Heart left ventricle (tissue), 16 donors: ENCODE measurements around the gene PPHLN1. TPM values are rescaled to one million over a fixed set of nuclear protein-coding genes. Genes with fewer than 3 reads are reported as not detected.
"Not testable (repeated sequence)": the region's sequence is repeated elsewhere in the genome, so short reads cannot be mapped to it uniquely, and the experiment has no call there.

Experiments
- ATAC-seq, 4 donors: fragments of 200-7000 bp; cut with Tn5 transposase; one replicate each; pipeline ENCODE4 v1.9.1; 2020 to 2022; ENCODE audit warnings: moderate library complexity in 4 of 4, mild to moderate bottlenecking in 3 of 4, moderate number of reproducible peaks in 1 of 4
- DNase-seq, 5 donors: peaks; one replicate each; pipeline ENCODE4 v3.0.0-alpha.2; 2020
- H3K27ac ChIP-seq, 12 donors: fragments of 200-600 bp; sonication (generic) in 4 of 12; one replicate each; pipeline versions ENCODE4 v1.5.0 to v1.8.0; 2016 to 2022; ENCODE audit warnings: mild to moderate bottlenecking in 2 of 12
- H3K27me3 ChIP-seq, 9 donors: fragments of 200-600 bp; sonication (generic) in 2 of 9; one replicate each; pipeline versions ENCODE4 v1.5.1 to v1.8.0; 2016 to 2022; ENCODE audit warnings: mild to moderate bottlenecking in 3 of 9
- H3K36me3 ChIP-seq, 9 donors: fragments of 200-600 bp; sonication (generic) in 2 of 9; one replicate each; pipeline versions ENCODE4 v1.5.0 to v1.8.0; 2018 to 2022; ENCODE audit warnings: mild to moderate bottlenecking in 2 of 9
- H3K4me1 ChIP-seq, 12 donors: fragments of 200-600 bp; sonication (generic) in 4 of 12; one replicate each; pipeline versions ENCODE4 v1.5.0 to v1.8.0; 2016 to 2022; ENCODE audit warnings: mild to moderate bottlenecking in 3 of 12
- H3K4me3 ChIP-seq, 12 donors: fragments of 200-600 bp; sonication (generic) in 4 of 12; one replicate each; pipeline versions ENCODE4 v1.5.0 to v1.8.0; 2017 to 2022; ENCODE audit warnings: mild to moderate bottlenecking in 9 of 12, moderate library complexity in 4 of 12
- H3K9me3 ChIP-seq, 12 donors: fragments of 200-600 bp; sonication (generic) in 4 of 12; one replicate each; pipeline versions ENCODE4 v1.5.0 to v1.8.0; 2016 to 2022; ENCODE audit warnings: mild to moderate bottlenecking in 1 of 12
- POLR2A ChIP-seq, 2 donors: fragments of 450-650 bp; IDR thresholded peaks; one replicate each; pipeline ENCODE4 v1.6.1; 2017; ENCODE audit warnings: antibody characterized with exemption in 2 of 2, mild to moderate bottlenecking in 2 of 2, moderate library complexity in 2 of 2
- WGBS, 4 donors: extraction: QIAGEN DNeasy Blood & Tissue Kit in 2 of 4; methylation state at CpG; one replicate each; pipeline versions ENCODE4 v1.1.5 to v1.1.7; 2013 to 2018; 5-methylcytosine and 5-hydroxymethylcytosine counted together
- intact Hi-C, 10 donors: fragments of 100-400 bp; cut with DNase I; formaldehyde crosslinking; loops; one replicate each; pipeline versions ENCODE4 v1.11.1 to v1.14.2; 2022
- polyA plus RNA-seq, 2 donors: library from polyadenylated mRNA; stranded (reverse); fragments of 200-250 nt; gene quantifications; one replicate each; pipeline ENCODE4 v1.2.3, GENCODE V29; 2013
- total RNA-seq, 9 donors: library from RNA; depleted of rRNA in 2 of 9; stranded (reverse); fragments of >200 nt in 2 of 9; fragmentation: NEBNext Ultra II Directional in 3 of 9; extraction: Animal tissue kit (Norgen Biotek cat#: 25700) in 3 of 9; gene quantifications; one replicate each; pipeline versions ENCODE4 v1.1.0 to v1.2.4, GENCODE V29; 2016 to 2023
- TF ChIP-seq, protein P1 (sequence below), 12 donors: fragments of 200-600 bp; sonication (generic) in 4 of 12; IDR thresholded peaks; one replicate each; pipeline versions ENCODE4 v1.5.0 to v1.8.0; 2018 to 2022; ENCODE audit warnings: antibody characterized with exemption in 12 of 12, mild to moderate bottlenecking in 5 of 12
- donor health status: ischemic (EF 13 %, LVEDD 7.1; RV severe dilation, severe dysfunction).
- donor health status: healthy with polysubstance abuse.
- donor health status: DM: no; HTN: yes; CAD: no.
- donor health status: DM: no; HTN: no; CAD: no.
- donor health status: ischemic (EF 25% LVEDD 6.9; RV normal size, moderate dysfunction).
- donor health status: ischemic (EF 25% LVEDD 5.7; RV mildly dilated, moderate dysfunction).
- donor health status: healthy.
- donor health status: DM: yes; HTN: yes; CAD: no.
- donor health status: ischemic (EF 35%, LVEDD 5.7; RV mildly dilated, moderate dysfunction).
- donor health status: nonischemic (EF 11% LVEDD 7.7; RV severe dilation, severe dysfunction).
- donor health status: DM: yes; HTN: yes; CAD: no.
- donor health status: PGD.
- donor health status: ischemic (EF 29% LVEDD 5.4; RV normal size, mild dysfunction).
- donor health status: nonischemic (EF 23%, LVEDD 6.1; RV moderate dilation, normal function).

PPHLN1 gene
- total and polyA plus RNA-seq, 11 donors = 21.4 to 41.1 (median 35.6) TPM

DNA sequence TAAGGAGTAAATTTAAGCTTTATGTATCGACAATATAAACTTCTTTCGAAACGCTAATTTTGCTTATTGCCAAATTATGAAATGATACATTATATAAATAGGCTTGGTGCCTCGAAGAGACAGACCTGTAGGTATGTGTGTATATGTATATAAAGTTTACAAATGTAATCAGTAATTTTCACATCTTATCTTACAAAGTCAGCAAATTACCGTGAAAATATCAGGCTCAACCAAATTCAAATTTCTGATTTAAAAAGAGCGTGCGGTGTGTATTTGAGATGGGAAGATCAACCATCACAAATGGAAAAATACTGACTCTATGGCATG lies 678 bp upstream of the PPHLN1 start:
- intact Hi-C loops = loop anchor here in 8 of 10 donors (5.0 to 10.0 kb wide), 3 partner anchors 88 to 183 kb away; partner anchors contain the start of genes YAF2 (in 6 of the 8) and GXYLT1 (in 3 of the 8)
- peaks cover 4 to 38% (median 25%) of the 10 kb centered on the region in 12 donors for H3K4me1 ChIP-seq
- peak overlapping the region in 11 of 12 donors; percentile 56 to 90 (median 83) for H3K27ac ChIP-seq
- no peak for DNase-seq
- H3K9me3 ChIP-seq = no peaks in the 10 kb centered on the region
- ATAC-seq = no peak
- H3K36me3 ChIP-seq = peaks cover 0 to 35% (median 21%) of the 10 kb centered on the region in 9 donors
- H3K4me3 ChIP-seq = peak overlapping the region; percentile 47 to 96 (median 76)
- H3K27me3 ChIP-seq = no peaks in the 10 kb centered on the region
- 50 to 60% (median 57%) methylated on average over 7 of the region's 7 CpGs for WGBS, 4 donors
- TF ChIP-seq POLR2A (IDR thresholded peaks at IDR 0.05) = no peak
- TF ChIP-seq, protein P1, sequence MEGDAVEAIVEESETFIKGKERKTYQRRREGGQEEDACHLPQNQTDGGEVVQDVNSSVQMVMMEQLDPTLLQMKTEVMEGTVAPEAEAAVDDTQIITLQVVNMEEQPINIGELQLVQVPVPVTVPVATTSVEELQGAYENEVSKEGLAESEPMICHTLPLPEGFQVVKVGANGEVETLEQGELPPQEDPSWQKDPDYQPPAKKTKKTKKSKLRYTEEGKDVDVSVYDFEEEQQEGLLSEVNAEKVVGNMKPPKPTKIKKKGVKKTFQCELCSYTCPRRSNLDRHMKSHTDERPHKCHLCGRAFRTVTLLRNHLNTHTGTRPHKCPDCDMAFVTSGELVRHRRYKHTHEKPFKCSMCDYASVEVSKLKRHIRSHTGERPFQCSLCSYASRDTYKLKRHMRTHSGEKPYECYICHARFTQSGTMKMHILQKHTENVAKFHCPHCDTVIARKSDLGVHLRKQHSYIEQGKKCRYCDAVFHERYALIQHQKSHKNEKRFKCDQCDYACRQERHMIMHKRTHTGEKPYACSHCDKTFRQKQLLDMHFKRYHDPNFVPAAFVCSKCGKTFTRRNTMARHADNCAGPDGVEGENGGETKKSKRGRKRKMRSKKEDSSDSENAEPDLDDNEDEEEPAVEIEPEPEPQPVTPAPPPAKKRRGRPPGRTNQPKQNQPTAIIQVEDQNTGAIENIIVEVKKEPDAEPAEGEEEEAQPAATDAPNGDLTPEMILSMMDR (IDR thresholded peaks at IDR 0.05) = no peak

DNA sequence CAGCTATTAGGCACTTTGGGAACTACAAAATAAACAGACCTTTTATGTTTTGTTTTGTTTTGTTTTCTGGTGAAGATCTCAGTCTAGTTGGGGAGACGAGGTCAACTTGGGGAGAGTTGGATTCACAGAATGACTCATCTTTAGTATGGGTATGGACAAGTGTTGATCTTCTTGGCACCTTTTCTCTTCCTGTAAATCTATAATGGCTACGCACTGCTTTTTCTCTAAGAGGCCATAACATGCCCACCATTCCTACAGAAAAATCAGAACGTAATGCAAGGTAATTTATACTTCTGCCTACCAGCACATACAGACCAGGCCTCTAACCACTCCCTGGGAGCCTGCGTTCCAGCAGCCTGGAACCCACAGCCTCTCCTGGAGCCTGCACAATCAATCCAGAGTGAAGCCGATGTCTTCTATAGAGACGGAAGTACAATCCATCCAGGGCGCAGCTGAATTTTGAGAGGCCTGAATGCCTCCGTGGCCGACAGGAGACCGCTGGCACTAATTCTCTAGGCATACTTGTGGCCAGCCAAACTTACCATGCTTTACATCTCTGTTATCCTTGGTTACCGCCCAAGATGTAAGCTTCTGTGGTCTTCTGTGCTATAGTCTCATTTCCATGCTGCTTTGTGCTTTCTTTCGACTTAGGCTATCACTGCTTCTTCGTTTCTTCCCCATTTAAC lies 717 bp downstream of the PPHLN1 start:
- DNase-seq (no peak), ATAC-seq (peak in 3 of 4 donors; percentile 17 to 31 (median 20))
- H3K4me3 ChIP-seq = peak overlapping the region; percentile 47 to 96 (median 76)
- no peaks in the 10 kb centered on the region for H3K9me3 ChIP-seq
- intact Hi-C loops = loop anchor here in 9 of 10 donors (2.0 to 10.0 kb wide), 5 partner anchors 88 to 196 kb away; partner anchors contain the start of genes YAF2 (in 7 of the 9) and GXYLT1 (in 3 of the 9)
- H3K36me3 ChIP-seq = peaks cover 0 to 21% (median 11%) of the 10 kb centered on the region in 9 donors
- WGBS, 4 donors = 14 to 15% (median 14%) methylated on average over 13 of the region's 13 CpGs
- H3K27me3 ChIP-seq = no peaks in the 10 kb centered on the region
- peak overlapping the region in 10 of 12 donors; percentile 80 to 90 (median 83) for H3K27ac ChIP-seq
- TF ChIP-seq, protein P1 (IDR thresholded peaks at IDR 0.05) = no peak
- no peak for TF ChIP-seq POLR2A (IDR thresholded peaks at IDR 0.05)
- peaks cover 4 to 42% (median 25%) of the 10 kb centered on the region in 12 donors for H3K4me1 ChIP-seq

DNA sequence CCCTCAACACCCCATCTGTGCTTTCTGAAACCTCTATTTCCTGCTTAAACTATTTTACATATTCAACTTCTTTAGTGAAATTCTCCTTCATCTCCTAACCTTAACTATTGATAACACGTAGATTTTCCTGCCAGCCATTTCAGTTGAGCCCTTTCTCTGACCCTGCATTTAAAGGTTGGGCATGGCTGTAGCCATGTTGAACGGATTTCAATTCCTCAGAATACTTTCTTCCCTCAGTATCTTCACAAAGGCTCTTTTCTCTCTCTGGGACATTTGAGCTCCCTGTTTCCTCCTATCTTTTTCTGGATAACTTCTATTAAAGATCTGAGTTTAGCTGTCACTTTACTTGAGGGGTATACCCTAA lies 1.2 kb downstream of the PPHLN1 start:
- intact Hi-C loops = loop anchor here in 9 of 10 donors (2.0 to 10.0 kb wide), 5 partner anchors 88 to 196 kb away; partner anchors contain the start of genes YAF2 (in 7 of the 9) and GXYLT1 (in 3 of the 9)
- H3K27ac ChIP-seq = no peak overlapping the region

DNA sequence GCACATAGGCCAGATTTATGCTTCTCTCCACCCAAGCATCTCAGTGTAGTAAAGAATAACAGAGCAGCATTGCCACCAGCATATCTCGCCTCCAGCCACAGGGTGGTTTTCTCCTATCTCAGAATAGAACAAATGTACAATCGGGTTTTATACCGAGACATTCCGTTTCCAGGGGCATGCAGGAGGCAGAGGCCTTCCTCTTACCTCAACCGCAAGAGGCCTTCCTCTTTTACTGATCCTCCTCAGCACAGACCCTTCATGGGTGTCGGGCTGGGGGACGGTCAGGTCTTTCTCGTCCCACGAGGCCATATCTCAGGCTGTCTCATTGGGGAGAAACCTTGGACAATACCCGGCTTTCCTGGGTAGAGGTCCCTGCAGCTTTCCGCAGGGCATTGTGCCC lies 4.1 kb downstream of the PPHLN1 start:
- intact Hi-C loops = loop anchor here in 7 of 10 donors (2.0 to 10.0 kb wide), 7 partner anchors 42 to 1055 kb away; no protein-coding TSS in a partner anchor
- DNase-seq, H3K36me3 ChIP-seq, H3K27ac ChIP-seq, H3K9me3 ChIP-seq, ATAC-seq, H3K27me3 ChIP-seq, H3K4me3 ChIP-seq: not testable (repeated sequence)
- H3K4me1 ChIP-seq = peaks cover 4 to 45% (median 23%) of the 10 kb centered on the region in 12 donors
- WGBS, 4 donors = 87 to 93% (median 90%) methylated on average over 9 to 11 of the region's 11 CpGs

More for the DNA sequence above, 1.2 kb downstream of the PPHLN1 start:
- H3K4me1 ChIP-seq = peaks cover 4 to 47% (median 25%) of the 10 kb centered on the region in 12 donors
- no peak for DNase-seq
- TF ChIP-seq, protein P1 (IDR thresholded peaks at IDR 0.05) = no peak
- TF ChIP-seq POLR2A (IDR thresholded peaks at IDR 0.05) = no peak
- no peaks in the 10 kb centered on the region for H3K9me3 ChIP-seq
- ATAC-seq = no peak
- peaks cover 0 to 16% (median 11%) of the 10 kb centered on the region in 9 donors for H3K36me3 ChIP-seq
- H3K27me3 ChIP-seq = no peaks in the 10 kb centered on the region
- H3K4me3 ChIP-seq = peak overlapping the region; percentile 47 to 96 (median 76)
- 56 to 71% (median 66%) methylated on average over 2 of the region's 2 CpGs for WGBS, 4 donors
